C4-2B (cell line): ENCODE results near the gene SNX27.

Experiments used
- H3K27ac ChIP-seq: fragments of 450-650 bp; 2 replicates; pipeline ENCODE4 v1.5.1; 2017
- ZFX ChIP-seq: fragments of 450-650 bp; IDR thresholded peaks from 2 replicates; pipeline ENCODE4 v1.6.1; 2017
- TF ChIP-seq, protein P1 (sequence below): fragments of 450-650 bp; conservative IDR thresholded peaks from 2 replicates; pipeline ENCODE4 v1.5.1; 2017; ENCODE audit warnings: mild to moderate bottlenecking

Gene SNX27

GRCh38 chr1:151718011-151718431 is 106.2 kb downstream of the SNX27 start:
- TF ChIP-seq, protein P1, sequence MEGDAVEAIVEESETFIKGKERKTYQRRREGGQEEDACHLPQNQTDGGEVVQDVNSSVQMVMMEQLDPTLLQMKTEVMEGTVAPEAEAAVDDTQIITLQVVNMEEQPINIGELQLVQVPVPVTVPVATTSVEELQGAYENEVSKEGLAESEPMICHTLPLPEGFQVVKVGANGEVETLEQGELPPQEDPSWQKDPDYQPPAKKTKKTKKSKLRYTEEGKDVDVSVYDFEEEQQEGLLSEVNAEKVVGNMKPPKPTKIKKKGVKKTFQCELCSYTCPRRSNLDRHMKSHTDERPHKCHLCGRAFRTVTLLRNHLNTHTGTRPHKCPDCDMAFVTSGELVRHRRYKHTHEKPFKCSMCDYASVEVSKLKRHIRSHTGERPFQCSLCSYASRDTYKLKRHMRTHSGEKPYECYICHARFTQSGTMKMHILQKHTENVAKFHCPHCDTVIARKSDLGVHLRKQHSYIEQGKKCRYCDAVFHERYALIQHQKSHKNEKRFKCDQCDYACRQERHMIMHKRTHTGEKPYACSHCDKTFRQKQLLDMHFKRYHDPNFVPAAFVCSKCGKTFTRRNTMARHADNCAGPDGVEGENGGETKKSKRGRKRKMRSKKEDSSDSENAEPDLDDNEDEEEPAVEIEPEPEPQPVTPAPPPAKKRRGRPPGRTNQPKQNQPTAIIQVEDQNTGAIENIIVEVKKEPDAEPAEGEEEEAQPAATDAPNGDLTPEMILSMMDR: no peak
- TF ChIP-seq ZFX: no peak
- no peak overlapping the region for H3K27ac ChIP-seq

GRCh38 chr1:151718666-151719065 is 106.8 kb downstream of the SNX27 start:
- TF ChIP-seq, protein P1: no peak
- no peak for TF ChIP-seq ZFX
- no peak overlapping the region for H3K27ac ChIP-seq

DNA sequence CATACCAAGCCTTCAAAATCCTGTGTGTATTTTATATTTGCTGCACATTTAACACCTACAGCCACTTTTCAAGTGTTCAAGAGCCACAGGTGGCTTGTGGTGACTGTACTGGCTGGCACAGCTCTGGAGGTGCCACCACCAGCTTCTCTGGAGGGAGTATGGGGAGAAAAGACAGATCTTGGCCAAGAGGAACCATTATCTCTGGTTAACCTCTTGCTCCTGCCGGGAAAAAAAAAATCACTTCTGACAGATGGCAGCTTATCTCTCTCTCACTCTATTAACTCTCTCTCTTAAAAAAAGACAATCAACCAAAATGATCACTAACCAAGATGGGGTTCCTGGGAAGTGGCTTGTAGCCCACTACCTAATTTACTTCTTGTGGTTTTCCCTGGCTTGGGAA is 108.3 kb downstream of the SNX27 start:
- H3K27ac ChIP-seq: no peak overlapping the region
- TF ChIP-seq, protein P1: no peak
- no peak for TF ChIP-seq ZFX

GRCh38 chr1:151720554-151720953 is 108.7 kb downstream of the SNX27 start:
- no peak for TF ChIP-seq ZFX
- TF ChIP-seq, protein P1: no peak
- H3K27ac ChIP-seq: no peak overlapping the region

DNA sequence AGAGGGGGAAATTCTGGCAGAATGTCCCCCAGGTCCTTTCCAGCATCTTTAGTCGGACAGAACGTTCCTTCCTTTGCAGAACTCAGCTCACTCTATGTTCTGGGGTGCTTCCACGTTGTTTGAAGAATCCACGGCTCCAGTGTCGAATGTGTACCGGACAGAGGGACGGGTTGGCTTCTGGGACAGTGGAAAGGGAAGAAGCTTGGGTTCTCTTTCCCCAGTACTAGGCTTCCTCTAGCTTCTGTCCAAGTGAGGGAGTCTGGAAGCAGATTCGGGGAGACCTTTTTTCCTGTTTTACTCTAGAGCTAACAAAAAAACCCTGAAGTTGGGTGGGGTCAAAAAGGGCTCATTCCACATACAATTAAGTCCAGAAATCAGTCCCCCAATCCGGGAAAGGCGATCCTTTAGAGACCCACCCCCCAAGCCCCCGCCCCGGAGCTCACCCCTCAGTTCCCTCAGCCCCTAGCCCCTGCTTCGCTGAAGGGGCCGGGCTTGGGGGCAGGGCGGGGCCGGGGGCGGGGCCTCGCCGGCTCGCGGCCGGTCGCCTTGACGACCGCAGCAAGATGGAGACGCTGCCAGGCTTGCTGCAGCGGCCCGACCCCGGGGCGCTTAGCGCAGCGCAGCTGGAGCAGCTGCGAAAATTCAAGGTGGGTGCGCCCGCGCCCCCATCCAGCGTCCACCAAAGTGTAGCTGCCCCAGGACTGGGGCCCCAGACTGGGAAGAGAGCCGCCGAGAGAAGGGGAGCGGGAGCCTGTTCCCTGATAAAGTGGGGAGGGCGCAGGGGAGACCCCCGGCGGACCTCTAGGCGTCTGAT is 109.3 kb downstream of the SNX27 start, which contains the start of gene RIIAD1:
RIIAD1 (plus strand) TSS at position 549 of the 814 bp plus-strand sequence; CDS start at position 564, 15 bp downstream.
- H3K27ac ChIP-seq: no peak within 1 kb of the TSS
- TF ChIP-seq ZFX: no peak

GRCh38 chr1:151721788-151722510 is 110.1 kb downstream of the SNX27 start:
- TF ChIP-seq, protein P1: no peak
- TF ChIP-seq ZFX: no peak
- no peak overlapping the region for H3K27ac ChIP-seq

DNA sequence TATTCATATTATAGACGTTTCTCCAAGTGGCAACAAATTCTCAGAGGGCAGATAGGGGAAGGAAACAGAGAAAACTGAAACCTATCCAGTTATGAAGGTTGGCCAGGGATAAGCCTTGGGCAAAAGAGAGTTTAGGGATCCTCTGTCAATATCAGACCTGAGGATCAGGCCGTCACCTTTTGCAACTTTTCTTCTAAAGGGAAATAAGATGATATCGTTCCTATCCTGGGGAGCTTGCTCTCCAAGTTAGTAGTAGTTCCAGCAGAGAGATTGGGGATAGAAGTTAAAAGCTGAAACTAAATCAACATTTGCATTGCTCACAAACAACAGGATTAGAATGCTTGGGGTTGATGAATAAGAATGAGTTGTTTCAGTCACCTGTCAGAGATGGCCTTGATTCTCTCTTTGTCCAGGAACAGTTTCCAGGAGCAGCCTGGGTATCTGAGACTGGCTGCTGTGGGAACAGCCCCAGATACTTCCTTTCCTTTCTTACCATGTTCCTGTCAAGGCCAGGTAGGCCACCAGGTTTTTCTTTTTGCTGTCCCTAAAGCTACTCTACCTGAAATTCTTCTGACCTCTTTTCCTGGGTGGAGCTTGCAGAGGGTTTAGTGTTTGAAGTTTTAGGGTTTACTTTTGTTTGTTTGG is 112.0 kb downstream of the SNX27 start:
- no peak for TF ChIP-seq ZFX
- TF ChIP-seq, protein P1: no peak
- H3K27ac ChIP-seq: no peak overlapping the region
